GM19468 (cell line): ENCODE data around the gene NEXMIF.
"Not testable (repeated sequence)": the region's sequence is repeated elsewhere in the genome, so short reads cannot be mapped to it uniquely, and the experiment has no call there.

Source experiments
- ATAC-seq: cut with Tn5 transposase; IDR thresholded peaks from one replicate; pipeline ENCODE4 v1.9.1; 2021; ENCODE audit warnings: mild to moderate bottlenecking, moderate library complexity, moderate number of reproducible peaks; ENCODE audit not compliant: unreplicated experiment; ENCODE audit errors: extremely low read depth

The NEXMIF gene

DNA sequence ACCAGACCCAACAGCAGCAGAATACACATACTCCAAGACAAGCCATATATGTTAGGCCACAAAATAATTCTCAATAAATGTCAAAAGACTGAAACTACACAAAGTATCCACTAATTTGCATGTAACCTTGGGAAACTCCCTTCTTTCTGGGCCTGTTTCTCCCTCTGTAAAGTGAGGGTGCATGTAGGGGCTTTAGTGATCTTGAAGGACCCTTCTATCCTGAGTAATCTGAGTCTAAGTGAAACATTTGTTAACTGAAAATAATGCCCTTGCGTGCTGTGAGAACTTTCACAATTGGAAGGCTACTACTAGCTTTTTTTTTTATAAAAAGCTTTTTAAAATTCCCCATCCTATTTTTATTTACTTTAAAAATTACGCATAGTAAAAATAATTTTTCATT is 125.2 kb downstream of the NEXMIF start:
- ATAC-seq, result no peak

DNA sequence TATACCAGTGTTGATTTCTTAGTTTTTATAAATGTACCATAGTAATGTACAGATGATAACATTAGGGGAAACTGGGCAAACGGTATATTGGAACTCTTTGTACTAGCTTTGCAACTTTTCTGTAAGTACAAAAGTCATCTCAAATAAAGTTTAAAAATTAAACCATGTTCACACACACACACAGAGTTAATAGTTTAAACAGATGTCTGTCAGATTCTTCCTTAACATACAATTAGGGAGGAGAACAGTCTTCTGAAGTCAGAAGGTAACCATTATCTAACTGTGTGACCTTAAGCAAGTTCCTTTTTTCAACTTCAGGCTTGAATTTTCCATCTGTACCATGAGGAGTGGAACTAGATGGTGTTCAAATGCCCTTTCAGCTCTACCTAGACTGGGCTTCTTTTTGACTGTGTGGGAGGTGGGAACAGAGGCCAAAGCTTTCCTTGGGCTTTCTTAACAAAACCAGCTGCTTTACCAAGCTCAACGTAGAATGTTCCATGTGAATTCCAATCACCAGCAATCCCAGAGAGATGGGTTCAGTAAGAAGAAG is 127.8 kb downstream of the NEXMIF start:
- no peak for ATAC-seq

DNA sequence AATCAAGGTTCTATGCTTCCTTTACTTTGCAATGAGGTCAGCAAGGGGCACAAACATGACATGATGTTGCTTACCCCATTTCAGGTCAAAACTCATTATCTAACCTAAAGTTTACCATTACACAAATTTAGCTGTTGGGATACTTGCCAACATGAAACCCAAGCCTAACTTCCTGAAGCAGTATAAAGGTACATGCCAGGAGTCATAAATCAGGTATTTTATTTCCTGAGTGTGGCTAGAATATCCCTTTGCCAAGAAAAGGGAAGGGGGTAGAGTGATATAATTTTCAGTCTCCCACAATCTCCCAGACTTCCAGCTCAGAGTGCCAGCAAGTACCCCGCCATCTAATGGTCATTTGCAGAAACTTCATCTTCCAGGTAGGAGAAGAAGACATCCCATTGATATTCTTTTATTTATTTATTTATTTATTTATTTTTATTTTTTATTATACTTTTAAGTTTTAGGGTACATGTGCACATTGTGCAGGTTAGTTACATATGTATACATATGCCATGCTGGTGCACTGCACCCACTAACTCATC is 136.6 kb downstream of the NEXMIF start:
- ATAC-seq, result no peak

DNA sequence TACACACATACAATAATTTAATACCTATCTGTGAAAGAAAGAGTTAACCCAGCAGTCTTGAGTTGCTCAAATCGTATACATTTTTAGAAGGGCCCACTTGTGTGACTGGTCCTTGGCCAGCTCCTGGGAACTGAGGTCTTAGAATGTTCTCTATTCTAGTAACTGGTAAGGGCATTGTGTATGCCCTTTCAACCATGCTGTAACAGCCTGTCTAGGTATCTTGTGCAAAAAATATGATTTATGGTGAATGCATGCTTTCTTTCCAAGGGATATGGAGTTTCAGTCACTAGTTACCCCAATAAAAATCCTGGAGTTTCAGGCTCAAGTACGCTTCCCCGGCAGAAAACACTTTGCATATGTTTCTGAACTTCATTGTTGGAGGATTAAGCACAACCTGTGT is 140.6 kb downstream of the NEXMIF start:
- no peak for ATAC-seq

DNA sequence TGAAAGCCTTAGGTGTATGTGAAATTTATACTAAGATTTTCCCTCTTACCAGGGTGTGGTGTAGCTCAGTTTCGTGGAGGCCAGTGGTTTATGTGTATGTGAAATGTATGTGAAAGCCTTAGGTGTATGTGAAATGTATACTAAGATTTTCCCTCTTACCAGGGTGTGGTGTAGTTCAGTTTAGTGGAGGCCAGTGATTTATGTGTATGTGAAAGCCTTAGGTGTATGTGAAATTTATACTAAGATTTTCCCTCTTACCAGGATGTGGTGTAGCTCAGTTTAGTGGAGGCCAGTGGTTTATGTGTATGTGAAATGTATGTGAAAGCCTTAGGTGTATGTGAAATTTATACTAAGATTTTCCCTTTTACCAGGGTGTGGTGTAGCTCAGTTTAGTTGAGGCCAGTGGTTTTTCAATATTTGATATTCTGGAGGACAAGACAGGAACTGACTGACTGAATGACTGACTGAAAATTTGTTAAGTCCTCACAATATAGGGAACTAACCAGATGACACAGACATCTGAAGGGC is 143.7 kb downstream of the NEXMIF start:
- ATAC-seq, result peak; percentile 37

DNA sequence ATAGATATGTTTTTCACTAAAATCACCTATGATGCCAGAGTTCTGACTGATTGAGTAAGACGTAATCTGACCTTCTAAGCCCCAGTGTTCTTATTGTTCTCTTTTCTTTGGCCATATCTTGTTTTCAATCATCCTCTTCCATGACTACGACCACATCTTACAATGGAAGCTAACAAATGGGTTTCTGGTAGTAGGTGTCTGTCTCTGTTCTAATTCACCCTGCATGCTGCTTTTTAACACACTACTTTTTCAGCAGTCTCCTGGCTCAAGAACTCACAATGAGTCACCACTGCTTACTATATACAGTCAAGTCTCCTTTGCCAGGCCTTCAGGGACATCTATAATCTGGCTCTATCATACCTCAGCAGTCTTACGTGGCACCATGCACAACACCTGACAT is 146.1 kb downstream of the NEXMIF start:
- no peak for ATAC-seq

DNA sequence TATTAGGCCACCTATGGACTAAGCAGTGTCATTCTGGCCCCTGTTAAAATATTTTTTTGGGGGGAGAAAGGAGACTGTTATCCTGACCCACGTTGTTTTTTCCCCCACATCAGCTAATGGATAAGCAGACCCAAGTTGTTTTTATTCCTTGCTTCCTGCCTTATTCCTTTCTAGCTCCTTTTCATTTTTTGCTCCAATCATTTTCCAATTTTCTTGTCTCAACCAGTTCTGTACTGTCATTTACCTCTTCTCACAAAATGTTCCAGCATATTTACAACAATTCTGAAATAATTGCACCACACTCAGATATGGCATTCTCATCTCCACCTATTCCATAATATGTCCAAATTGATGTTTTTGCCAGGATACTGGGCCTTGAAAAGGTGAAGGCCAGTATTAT is 150.3 kb downstream of the NEXMIF start:
- no peak for ATAC-seq

DNA sequence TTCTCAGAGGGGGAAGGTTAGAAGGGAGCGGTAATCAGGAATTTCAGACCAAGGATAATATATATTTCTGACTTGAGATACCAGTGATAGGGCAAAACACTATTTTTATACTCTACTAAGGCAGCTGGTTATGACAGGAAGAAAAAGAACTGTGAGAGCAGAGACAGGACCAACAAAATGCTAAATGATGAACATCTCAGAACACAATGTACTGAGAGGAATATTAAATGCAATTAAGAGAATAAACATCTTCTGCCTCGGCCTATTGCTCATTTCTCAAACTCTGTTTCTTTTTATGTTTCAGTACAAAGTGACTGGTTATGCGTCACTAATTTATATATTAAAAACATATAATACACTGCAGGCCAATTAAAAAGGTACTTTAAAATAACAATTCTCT is 188.8 kb downstream of the NEXMIF start:
- ATAC-seq, result no peak

DNA sequence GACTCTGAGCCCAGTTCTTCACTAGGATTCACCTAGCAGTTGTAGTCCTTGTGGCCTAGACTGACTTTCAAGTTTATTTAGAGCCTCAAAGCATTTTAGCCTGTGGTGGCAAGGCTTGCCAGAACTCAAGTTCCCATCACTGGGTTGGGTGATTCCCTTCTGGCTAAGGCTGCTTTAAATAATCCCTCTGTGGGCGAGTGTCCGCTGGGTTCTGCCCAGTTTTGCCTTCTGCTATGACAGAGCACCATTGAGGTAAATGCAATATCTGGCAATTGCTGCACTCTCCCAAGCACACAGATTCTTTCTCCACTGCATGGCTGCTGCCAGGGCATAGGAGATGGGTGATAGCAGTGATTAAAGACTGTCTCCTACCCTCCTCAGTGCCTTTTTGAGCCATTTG is 220.0 kb downstream of the NEXMIF start:
- ATAC-seq, result no peak

DNA sequence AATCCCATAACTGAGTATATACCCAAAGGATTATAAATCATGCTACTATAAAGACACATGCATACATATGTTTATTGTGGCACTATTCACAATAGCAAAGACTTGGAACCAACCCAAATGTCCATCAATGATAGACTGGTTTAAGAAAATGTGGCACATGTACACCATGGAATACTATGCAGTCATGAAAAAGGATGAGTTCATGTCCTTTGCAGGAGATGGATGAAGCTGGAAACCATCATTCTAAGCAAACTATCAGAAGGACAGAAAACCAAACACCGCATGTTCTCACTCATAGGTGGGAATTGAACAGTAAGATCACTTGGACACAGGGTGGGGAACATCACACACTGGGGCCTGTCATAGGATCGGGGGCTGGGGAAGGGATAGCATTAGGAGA is 223.9 kb downstream of the NEXMIF start:
- ATAC-seq, result not testable (repeated sequence)

DNA sequence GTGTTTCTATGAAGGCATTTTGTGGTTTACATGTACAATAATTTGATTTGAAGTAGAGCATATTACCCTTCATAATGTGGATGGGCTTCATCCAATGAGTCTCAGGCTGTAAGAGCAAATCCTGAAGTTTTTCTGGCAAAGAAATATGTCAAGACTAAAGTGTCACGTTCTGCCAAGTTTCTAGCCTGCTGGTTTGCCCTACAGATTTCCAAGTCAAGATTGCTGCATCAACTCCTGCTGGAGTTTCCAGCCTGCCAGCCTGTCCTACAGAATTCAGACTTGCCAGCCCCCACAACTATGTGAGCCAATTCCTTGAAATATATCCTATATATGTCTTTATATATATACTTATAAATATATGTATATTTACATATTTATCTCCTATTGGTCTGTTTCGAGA is 240.8 kb downstream of the NEXMIF start:
- ATAC-seq, result no peak
